Activated CD4-positive, alpha-beta T cell treated with anti-CD3 and anti-CD28 coated beads, Interleukin-2, amount 50 U/mL, for 4 hours (primary cell): ENCODE results near the gene MASP2.
"Not testable (repeated sequence)": the region's sequence is repeated elsewhere in the genome, so short reads cannot be mapped to it uniquely, and the experiment has no call there.

Source experiments
- DNase-seq, 2 experiments: peaks; one replicate each; pipeline ENCODE4 v3.0.0-alpha.2; 2020

The MASP2 gene

GRCh38 chr1:11058026-11058425 lies 11.0 kb upstream of the MASP2 start:
- DNase-seq, result no peak

GRCh38 chr1:11057477-11057876 lies 10.4 kb upstream of the MASP2 start:
- no peak for DNase-seq

DNA sequence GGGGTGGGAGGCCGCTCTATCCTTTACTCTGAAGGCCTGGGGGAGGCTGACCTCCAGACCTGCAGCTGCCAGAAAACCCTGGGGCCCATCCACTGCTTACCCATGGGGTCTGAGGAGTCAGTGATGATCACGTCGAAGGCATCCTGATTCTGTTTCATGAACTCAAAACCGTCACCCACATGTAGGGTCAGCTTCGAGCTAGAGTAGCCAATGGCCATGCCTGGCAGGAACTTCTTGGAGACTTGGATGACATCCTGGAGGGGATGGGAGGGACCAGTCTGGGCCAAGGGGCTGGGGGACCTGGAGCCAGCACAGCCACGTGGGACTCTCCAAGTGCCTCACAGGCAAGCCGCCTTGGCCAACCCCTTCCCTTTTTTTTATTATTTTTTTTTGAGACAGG lies 9.5 kb upstream of the MASP2 start:
- DNase-seq, result no peak

DNA sequence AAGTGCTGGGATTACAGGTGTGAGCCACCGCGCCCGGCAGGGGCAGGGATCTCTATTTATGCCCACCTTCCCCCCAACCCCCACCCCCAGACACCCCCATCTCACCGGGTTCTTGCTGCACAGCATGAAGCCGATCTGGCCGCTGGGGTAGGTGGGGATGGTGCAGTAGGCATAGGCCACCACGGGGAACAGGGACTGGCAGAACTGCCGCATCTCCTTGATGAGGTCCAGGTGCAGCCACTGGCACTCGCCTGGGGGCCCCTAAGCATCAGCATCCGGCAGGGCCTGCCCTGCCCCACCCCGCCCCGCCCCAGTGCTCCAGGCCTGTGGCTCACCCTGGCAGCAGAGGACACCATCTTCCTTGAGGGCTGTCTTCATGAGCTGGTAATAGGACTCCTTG lies 8.6 kb upstream of the MASP2 start:
- no peak for DNase-seq

GRCh38 chr1:11054666-11055065 lies 7.6 kb upstream of the MASP2 start:
- DNase-seq, result no peak

- DNase-seq, result no peak
Measured at GRCh38 chr1:11054181-11054580, 7.1 kb upstream of the MASP2 start.

DNA sequence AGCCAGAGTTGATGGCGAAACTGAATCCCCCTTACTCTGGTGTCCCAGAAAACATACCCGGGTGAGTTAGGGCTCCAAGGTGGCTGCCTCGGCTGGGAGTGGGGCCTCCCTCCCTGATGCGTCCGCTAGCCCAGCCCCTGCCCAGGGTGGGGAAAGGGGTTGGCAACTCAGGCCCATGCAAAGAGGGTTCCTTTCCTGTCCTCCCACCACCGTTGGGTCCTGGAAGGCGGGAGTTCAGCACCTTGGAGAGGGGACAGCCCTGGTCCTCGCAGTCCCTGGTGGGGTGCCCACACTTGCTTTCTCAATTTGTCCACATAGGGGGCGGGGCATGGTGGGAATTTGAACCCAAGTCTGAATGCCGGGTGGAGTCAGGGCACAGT lies 6.7 kb upstream of the MASP2 start:
- no peak for DNase-seq

GRCh38 chr1:11052839-11053757 lies 6.1 kb upstream of the MASP2 start:
- no peak for DNase-seq

DNA sequence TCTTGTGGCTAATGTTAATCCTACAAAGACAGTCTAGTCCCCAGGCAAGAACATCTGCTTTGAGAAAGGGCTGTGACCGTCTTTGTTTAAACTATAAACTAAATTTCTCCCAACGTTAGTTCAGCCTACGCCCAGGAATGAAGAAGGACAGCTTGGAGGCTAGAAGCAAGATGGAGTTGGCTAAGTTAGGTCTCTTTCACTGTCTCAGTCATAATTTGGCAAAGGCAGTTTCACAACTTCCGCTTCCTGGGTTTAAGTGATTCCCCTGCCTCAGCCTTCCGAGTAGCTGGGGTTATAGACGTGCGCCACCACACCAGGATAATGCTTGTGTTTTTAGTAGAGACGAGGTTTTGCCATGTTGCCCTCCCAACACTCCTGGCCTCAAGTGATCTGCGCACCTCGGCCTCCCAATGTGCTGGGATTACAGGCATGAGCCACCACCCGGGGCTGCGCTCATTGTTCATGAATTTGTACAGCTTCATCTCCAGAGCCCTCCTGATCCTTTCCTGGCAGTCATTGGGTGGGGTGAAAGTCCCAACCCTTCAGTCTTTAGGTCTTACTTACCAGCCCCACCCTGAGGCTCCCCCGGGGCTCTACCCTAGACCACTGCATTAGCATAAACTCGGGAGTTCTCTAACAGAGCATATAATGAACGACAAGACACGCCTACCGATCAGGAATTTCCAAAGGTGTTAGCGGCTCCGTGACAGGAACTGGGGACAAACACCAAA lies 4.9 kb upstream of the MASP2 start:
- DNase-seq, result no peak

DNA sequence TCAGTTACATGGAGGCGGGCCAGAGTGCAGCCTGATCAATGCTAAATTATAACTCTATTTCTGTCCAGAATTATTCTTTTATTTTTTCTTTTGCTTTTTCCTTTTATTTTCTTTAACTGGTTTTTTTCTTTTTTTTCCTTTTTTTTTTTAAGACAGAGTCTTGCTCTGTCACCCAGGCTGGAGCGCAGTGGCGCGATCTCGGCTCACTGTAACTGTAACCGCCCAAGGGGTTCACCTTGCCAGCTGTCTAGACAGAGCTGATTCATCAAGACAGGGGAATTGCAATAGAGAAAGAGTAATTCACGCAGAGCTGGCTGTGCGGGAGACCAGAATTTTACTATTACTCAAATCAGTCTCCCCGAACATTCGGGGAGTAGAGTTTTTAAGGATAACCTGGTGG lies 4.1 kb upstream of the MASP2 start:
- DNase-seq, result not testable (repeated sequence)

DNA sequence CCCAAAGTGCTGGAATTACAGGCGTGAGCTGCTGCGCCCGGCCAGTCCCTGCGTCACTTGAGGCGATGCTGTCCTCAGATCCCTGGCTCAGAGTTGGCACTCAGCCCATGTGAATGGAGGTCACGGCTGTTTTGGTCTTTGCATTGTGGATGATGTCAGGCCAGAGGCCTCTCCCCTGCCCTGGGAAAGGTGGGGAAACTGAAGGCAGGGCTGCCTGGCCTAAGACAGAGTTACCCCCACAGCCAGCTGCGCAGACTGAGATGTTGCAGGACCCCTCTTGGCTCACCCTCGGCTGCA lies 821 bp downstream of the MASP2 start:
- DNase-seq, result no peak

- no peak for DNase-seq
Measured at GRCh38 chr1:11045428-11046269, 1.4 kb downstream of the MASP2 start.

DNA sequence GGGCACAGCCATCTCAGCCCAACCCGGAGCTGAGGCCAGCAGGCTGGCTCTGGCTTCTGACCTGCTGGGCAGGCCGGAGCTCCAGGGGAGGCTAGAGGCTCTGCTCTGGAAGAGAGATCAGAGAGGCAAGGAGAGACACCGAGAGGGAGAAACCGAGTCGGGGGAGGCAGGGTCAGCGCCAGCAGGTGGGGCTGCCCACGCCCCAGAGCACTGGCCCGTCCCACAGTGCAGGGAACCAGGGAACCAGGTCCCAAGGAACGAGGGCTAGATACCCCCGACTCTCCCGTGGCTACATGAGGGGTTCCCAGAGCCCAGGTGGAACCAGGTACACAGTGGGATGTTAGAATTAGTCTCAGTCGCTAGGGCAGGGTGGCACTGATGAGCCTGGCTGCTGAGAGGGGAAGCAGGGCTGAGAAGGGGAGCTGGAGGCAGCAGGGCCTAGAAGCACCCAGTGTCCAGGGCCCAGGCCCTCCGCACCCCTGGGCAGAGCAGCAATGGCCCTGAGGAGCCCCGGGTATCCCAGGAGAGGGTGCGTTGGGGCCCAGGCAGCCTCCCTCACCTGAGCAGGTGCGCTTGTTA lies 2.1 kb downstream of the MASP2 start:
- no peak for DNase-seq

DNA sequence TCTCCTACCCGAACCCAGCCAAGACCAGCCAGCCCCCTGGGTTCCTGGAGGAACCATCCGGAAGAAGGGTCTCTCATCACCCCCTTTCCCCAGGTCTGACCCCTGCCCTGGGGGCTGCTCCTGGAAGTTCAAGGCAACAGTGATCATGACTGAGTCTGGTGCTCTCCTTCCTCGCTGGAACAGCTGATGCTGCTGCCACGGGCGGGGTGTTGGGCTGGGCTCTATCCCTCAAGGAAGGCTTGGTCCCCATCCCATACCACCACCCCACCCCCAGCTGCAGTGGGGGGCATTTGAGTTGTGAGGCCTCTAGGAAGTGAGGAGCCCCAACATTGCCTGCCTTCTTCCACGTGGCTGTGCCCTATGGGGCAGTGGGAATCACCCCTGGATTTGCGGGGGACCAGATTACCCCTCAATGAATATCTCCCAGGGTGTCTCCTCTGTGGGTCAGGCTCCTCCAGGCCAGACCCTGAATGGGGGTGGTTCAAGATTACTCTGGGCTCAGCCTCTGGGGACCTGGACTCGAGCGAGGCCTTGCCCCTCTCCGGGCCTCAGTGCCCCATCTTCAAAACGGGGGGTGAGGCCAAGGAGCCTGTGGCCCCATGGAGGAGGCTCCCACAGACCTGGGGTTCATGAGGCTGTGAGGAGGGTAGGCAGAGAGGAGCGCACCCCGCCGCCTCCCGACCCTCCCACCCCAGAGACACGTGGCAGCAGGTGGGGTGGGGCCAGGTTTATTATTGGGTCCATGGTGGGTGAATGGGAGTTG lies 2.8 kb downstream of the MASP2 start:
- DNase-seq, result no peak

GRCh38 chr1:11042995-11043874 lies 3.8 kb downstream of the MASP2 start:
- no peak for DNase-seq

DNA sequence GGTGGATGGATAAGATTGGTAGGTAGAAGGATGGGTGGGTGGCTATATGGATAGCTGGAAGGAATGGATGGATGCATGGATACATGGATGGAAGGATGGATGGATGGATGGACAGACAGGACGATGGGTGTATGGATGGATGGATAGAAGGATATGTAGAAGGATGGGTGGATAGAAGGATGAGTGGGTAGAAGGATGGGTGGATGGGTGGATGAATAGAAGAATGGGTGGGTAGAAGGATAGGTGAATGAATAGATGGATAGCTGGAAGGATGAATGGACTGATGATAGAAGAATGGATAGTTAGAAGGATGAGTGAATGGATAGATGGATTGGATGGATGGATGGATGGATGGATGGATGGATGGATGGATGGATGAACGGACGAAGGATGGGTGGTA lies 5.0 kb downstream of the MASP2 start:
- no peak for DNase-seq

DNA sequence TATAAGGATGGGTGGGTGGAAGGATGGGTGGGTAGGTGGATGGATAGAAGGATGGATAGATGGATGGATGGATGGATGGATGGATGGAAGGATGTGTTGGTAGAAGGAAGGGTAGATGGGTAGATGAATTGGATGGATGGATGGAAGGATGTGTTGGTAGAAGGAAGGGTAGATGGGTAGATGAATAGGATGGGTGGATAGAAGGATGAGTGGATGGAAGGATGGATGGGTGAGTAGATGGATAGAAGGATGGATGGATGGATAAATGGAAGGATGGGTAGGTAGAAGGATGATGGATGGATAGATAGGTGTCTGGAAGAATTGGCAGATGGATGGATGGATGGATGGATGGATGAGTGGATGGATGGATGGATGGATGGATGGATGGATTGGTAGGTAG lies 6.0 kb downstream of the MASP2 start:
- DNase-seq, result no peak

GRCh38 chr1:11040105-11040429 lies 7.0 kb downstream of the MASP2 start:
- not testable (repeated sequence) for DNase-seq

- DNase-seq, result no peak
Measured at GRCh38 chr1:11039351-11040104, 7.5 kb downstream of the MASP2 start.

DNA sequence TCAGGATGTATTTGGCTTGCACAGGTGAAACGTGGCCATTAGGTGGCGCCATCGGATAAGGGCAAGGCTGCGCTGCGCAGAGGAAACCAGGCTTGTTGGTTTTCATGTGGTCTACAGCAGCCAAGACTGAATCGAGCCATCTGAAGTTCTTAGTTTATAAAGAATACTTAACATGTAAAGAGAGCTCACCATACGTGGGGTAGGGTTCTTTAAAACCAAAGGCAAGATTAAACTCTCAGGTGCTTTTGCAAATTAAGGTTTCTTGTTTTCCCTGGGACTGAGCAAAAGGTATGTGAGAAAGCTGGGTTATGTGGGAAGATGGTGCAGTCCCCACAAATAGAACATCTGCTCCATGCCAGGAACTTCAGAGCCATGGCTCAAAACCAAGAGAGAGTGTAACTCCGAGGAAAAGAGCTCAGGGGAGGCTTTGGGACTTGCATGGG lies 9.3 kb downstream of the MASP2 start:
- DNase-seq, result peak; percentile 87 to 89
